HepG2 (cell line): ENCODE results near the gene SPINK8. TPM values are rescaled to one million over a fixed set of nuclear protein-coding genes. Genes with fewer than 3 reads are reported as not detected.

Source experiments
- ATAC-seq: fragments of 200-7000 bp; cut with Tn5 transposase; 3 replicates; pipeline ENCODE4 v1.9.1; 2020; ENCODE audit warnings: mild to moderate bottlenecking, moderate library complexity
- BruUV-seq: library from RNA; stranded (reverse); fragments of 400-500 nt; replicated peaks from 2 replicates; lab custom pipeline; 2021; lab: Mats Ljungman, UMichigan
- CTCF ChIA-PET: fragments of 300-600 bp; formaldehyde crosslinking; extraction: SDS; loops from one replicate; lab custom pipeline; 2021; ENCODE audit warnings: low total read pairs, inconsistent platforms, low intra/inter-chr PET ratio; lab: Yijun Ruan, JAX
- POLR2A ChIA-PET: fragments of 350-600 bp; sonication (Branson Sonifier 250); formaldehyde crosslinking; loops from one replicate; lab custom pipeline; 2020; ENCODE audit warnings: antibody characterized with exemption, inconsistent platforms; lab: Yijun Ruan, JAX
- DNase-seq: peaks from one replicate; pipeline ENCODE4 v3.0.0-alpha.2; 2015; ENCODE audit warnings: low spot score
- FAIRE-seq: peaks from 3 replicates; lab custom pipeline; 2011; peaks lifted over from hg19 to GRCh38; lab: Jason Lieb, UNC
- H2AFZ ChIP-seq: one replicate; pipeline ENCODE4 v1.6.1; 2011; ENCODE audit warnings: low read length, inconsistent platforms
- H3K27ac ChIP-seq: fragments of 300-600 bp; 3 replicates; pipeline ENCODE4 v1.8.0; 2011; ENCODE audit warnings: mixed run types, mild to moderate bottlenecking, mixed read lengths, low read length, inconsistent platforms; ENCODE audit not compliant: insufficient read depth; ENCODE audit errors: extremely low read length
- H3K27me3 ChIP-seq, 2 experiments: fragments of 200-600 bp in 1 of 2; 2 replicates in 1 of 2; 3 replicates in 1 of 2; pipeline versions ENCODE4 v1.6.0 to v1.8.0; 2011; ENCODE audit warnings: low read length in 2 of 2, mild to moderate bottlenecking in 2 of 2, moderate library complexity in 2 of 2, inconsistent platforms in 1 of 2; ENCODE audit not compliant: insufficient read depth in 2 of 2, control insufficient read depth in 1 of 2
- H3K36me3 ChIP-seq, 2 experiments: fragments of 200-600 bp in 1 of 2; replicated peaks in 1 of 2; 2 replicates in 1 of 2; 3 replicates in 1 of 2; pipeline versions ENCODE4 v1.5.1 to v1.8.0; 2011; ENCODE audit warnings: low read length in 2 of 2, inconsistent platforms in 1 of 2; ENCODE audit not compliant: insufficient read depth in 2 of 2, control insufficient read depth in 1 of 2
- H3K4me1 ChIP-seq: 2 replicates; pipeline ENCODE4 v1.5.1; 2012; ENCODE audit warnings: low read length, inconsistent platforms; ENCODE audit not compliant: insufficient read depth
- H3K4me2 ChIP-seq: 2 replicates; pipeline ENCODE4 v1.6.0; 2011; ENCODE audit warnings: low read depth, low read length, inconsistent platforms
- H3K4me3 ChIP-seq, 3 experiments: fragments of 200-600 bp in 1 of 3; sonication (generic), shearing (Covaris generic) in 1 of 3; replicated peaks in 1 of 3; 2 replicates each; pipeline ENCODE4 v1.5.1; 2011 to 2016; ENCODE audit warnings: low read length in 3 of 3, inconsistent platforms in 2 of 3, low read depth in 2 of 3, mild to moderate bottlenecking in 2 of 3, control low read depth in 1 of 3, mixed read lengths in 1 of 3; ENCODE audit not compliant: insufficient read depth in 1 of 3
- H3K79me2 ChIP-seq: one replicate; pipeline ENCODE4 v1.6.1; 2011; ENCODE audit warnings: low read length, inconsistent platforms; ENCODE audit not compliant: insufficient read depth
- H3K9ac ChIP-seq: 2 replicates; pipeline ENCODE4 v1.6.0; 2011; ENCODE audit warnings: mild to moderate bottlenecking, low read depth, low read length, inconsistent platforms; ENCODE audit not compliant: insufficient read depth
- H3K9me3 ChIP-seq: 2 replicates; pipeline ENCODE4 v1.5.1; 2012; ENCODE audit warnings: mild to moderate bottlenecking, low read length
- H4K20me1 ChIP-seq: 2 replicates; pipeline ENCODE4 v1.6.0; 2011; ENCODE audit warnings: inconsistent platforms, mild to moderate bottlenecking, low read length, moderate library complexity; ENCODE audit not compliant: insufficient read depth
- AHDC1 ChIP-seq: sonication (generic); formaldehyde crosslinking; IDR thresholded peaks from 2 replicates; pipeline ENCODE4 v1.5.1; 2020; ENCODE audit warnings: mild to moderate bottlenecking, missing genetic modification reagents, borderline replicate concordance
- ELF3 ChIP-seq: IDR thresholded peaks from 2 replicates; pipeline ENCODE4 v1.6.1; 2016; ENCODE audit warnings: missing genetic modification reagents, missing compliant biosample characterization
- MLLT10 ChIP-seq: sonication (generic); formaldehyde crosslinking; IDR thresholded peaks from 2 replicates; pipeline ENCODE4 v1.4.0; 2020; ENCODE audit warnings: missing genetic modification reagents
- PLSCR1 ChIP-seq: sonication (generic); formaldehyde crosslinking; IDR thresholded peaks from 2 replicates; pipeline ENCODE4 v1.5.0; 2020; ENCODE audit warnings: missing genetic modification reagents, mild to moderate bottlenecking, borderline replicate concordance
- SOX13 ChIP-seq, 3 experiments: fragments of 450-650 bp in 1 of 3; sonication (generic) in 1 of 3; formaldehyde crosslinking in 1 of 3; IDR thresholded peaks in 2 of 3; conservative IDR thresholded peaks in 1 of 3; 2 replicates each; pipeline versions ENCODE4 v1.5.0 to v1.6.1; 2016 to 2020; ENCODE audit warnings: antibody characterized with exemption in 1 of 3, mild to moderate bottlenecking in 1 of 3, missing compliant biosample characterization in 1 of 3, missing genetic modification reagents in 1 of 3, moderate library complexity in 1 of 3
- TEF ChIP-seq: sonication (generic); formaldehyde crosslinking; IDR thresholded peaks from 2 replicates; pipeline ENCODE4 v1.5.0; 2020; ENCODE audit warnings: missing genetic modification reagents
- THAP9 ChIP-seq: sonication (generic); formaldehyde crosslinking; IDR thresholded peaks from 2 replicates; pipeline ENCODE4; 2020; ENCODE audit warnings: missing genetic modification reagents, mild to moderate bottlenecking, borderline replicate concordance
- ZNF24 ChIP-seq: fragments of 450-650 bp; IDR thresholded peaks from 2 replicates; pipeline ENCODE4 v1.6.1; 2017; ENCODE audit warnings: antibody characterized with exemption, mild to moderate bottlenecking
- whole genome bisulfite sequencing: methylation state at CpG from one replicate; pipeline ENCODE4 v1.1.6; 2017; ENCODE audit warnings: low lambda C conversion rate; 5-methylcytosine and 5-hydroxymethylcytosine counted together
- in situ Hi-C: cut with HindIII; loops from 2 replicates; pipeline ENCODE4 v1.10.0; 2017; ENCODE audit warnings: low pct_unique_long_range_greater_than_20kb; ENCODE audit not compliant: extremely low pct_ligation_motif_present
- intact Hi-C: fragments of 100-400 bp; cut with micrococcal nuclease; formaldehyde crosslinking; loops from one replicate; pipeline ENCODE4 v1.10.0; 2022; ENCODE audit not compliant: unreplicated experiment
- polyA plus RNA-seq, 8 experiments: library from polyadenylated mRNA; depleted of rRNA in 3 of 8; stranded (reverse) in 7 of 8; unstranded in 1 of 8; fragments of >200 nt; fragmentation: Illumina TruSeq in 4 of 8; extraction: Trizol in 4 of 8; gene quantifications; 2 replicates each; pipeline versions ENCODE4 v1.2.1 to v1.2.3, GENCODE V29; 2011 to 2016; ENCODE audit warnings: low read depth in 4 of 8, missing spikeins in 1 of 8, mixed read lengths in 1 of 8; ENCODE audit not compliant: insufficient read depth in 1 of 8
- total RNA-seq, 5 experiments: library from RNA; depleted of rRNA; stranded (reverse); fragments of >200 nt; fragmentation: Illumina TruSeq; extraction: Trizol; gene quantifications; 2 replicates each; pipeline ENCODE4 v1.2.3, GENCODE V29; 2016; ENCODE audit warnings: low read depth in 1 of 5

SPINK8 gene
- total and polyA plus RNA-seq, 2 of the 13 experiments (the other 11 are each of a cell fraction or from before 2014, with no cell fraction given): not detected

- CTCF ChIA-PET: no interaction called here
- TF ChIP-seq TEF (CRISPR knock-in tag): no peak
- TF ChIP-seq ZNF24: no peak
- peak; percentile 25; the same call in 1 of the 2 replicates for TF ChIP-seq AHDC1 (CRISPR knock-in tag)
- TF ChIP-seq SOX13 (IDR thresholded peaks at IDR 0.05): no peak
- TF ChIP-seq SOX13 (CRISPR knock-in tag; conservative IDR thresholded peaks at IDR 0.05 in 1 of 2, IDR thresholded peaks at IDR 0.05 in 1 of 2): 0 out of 4 replicates have a peak, but pooled peaks of 1 of the 2 experiments have one; percentile 13
- TF ChIP-seq THAP9: no peak
- 0 out of 2 replicates have a peak, but pooled peaks have one; percentile 28 for TF ChIP-seq ELF3
- TF ChIP-seq PLSCR1: no peak
- TF ChIP-seq MLLT10: no peak
These were observed 23.0 kb upstream of the SPINK8 start for GRCh38 chr3:48356419-48356818.

More at GRCh38 chr3:48356419-48356818, 23.0 kb upstream of the SPINK8 start:
- Histone ChIP-seq H3K9ac (no peak overlapping the region), H3K4me2 (no peak overlapping the region; the same call in 1 of the 2 replicates), H3K79me2 (no peaks in the 10 kb centered on the region), H2AFZ (no peak overlapping the region), H3K27ac (no peak overlapping the region), H4K20me1 (no peaks in the 10 kb centered on the region), H3K27me3 (0 out of 5 replicates have a peak, but pooled peaks cover 0 to 4% of the 10 kb centered on the region in 2 experiments), H3K4me1 (peaks cover 26% of the 10 kb centered on the region), H3K9me3 (no peaks in the 10 kb centered on the region), H3K36me3 (no peaks in the 10 kb centered on the region), H3K4me3 (no peak overlapping the region)
- 0% methylated on average over 1 of the region's 1 CpG for WGBS
- peak; percentile 38 for DNase-seq
- POLR2A ChIA-PET: interaction anchor here (0.8 kb wide), 1 partner anchor 44 kb away, joined by 3 read pairs; no protein-coding TSS in a partner anchor
- BruUV-seq: no TSS peak
- ATAC-seq: peak; percentile 85
- intact Hi-C loops (loop anchor here (1.0 kb wide), 1 partner anchor 17 kb away; no protein-coding TSS in a partner anchor), in situ Hi-C loops (no loop called here)
- FAIRE-seq: peak; percentile 4
